ENCODE data around the gene LRP2BP. TPM values are rescaled to one million over a fixed set of nuclear protein-coding genes. Genes with fewer than 3 reads are reported as not detected.

Gene LRP2BP
- total and polyA plus RNA-seq, 9 donors, result 0.77 to 5.9 (median 3.0) TPM

- intact Hi-C loops (cut with DNase I), result no loop called here
- Histone ChIP-seq H3K4me1 (ENCODE audit: insufficient read depth) (no peaks in the 10 kb centered on the region), H3K27ac (no peak overlapping the region), H3K9me3 (no peaks in the 10 kb centered on the region), H3K4me3 (no peak overlapping the region), H3K27me3 (no peaks in the 10 kb centered on the region), H3K36me3 (no peaks in the 10 kb centered on the region)
- no peak for TF ChIP-seq EP300 (IDR thresholded peaks at IDR 0.05)
- no peak for TF ChIP-seq POLR2A (IDR thresholded peaks at IDR 0.05)
- TF ChIP-seq CTCF (IDR thresholded peaks at IDR 0.05), result no peak
- no peak for DNase-seq
- WGBS, 3 donors, result 90 to 91% (median 90%) methylated on average over 7 of the region's 7 CpGs
Measured at GRCh38 chr4:185352202-185352601, 43.5 kb downstream of the LRP2BP start.

- Histone ChIP-seq H3K27ac (no peak overlapping the region), H3K4me3 (no peak overlapping the region), H3K9me3 (no peaks in the 10 kb centered on the region), H3K36me3 (no peaks in the 10 kb centered on the region), H3K27me3 (no peaks in the 10 kb centered on the region), H3K4me1 (ENCODE audit: insufficient read depth) (no peaks in the 10 kb centered on the region)
- TF ChIP-seq EP300 (IDR thresholded peaks at IDR 0.05) (no peak), CTCF (IDR thresholded peaks at IDR 0.05) (no peak), POLR2A (IDR thresholded peaks at IDR 0.05) (no peak)
- WGBS, 3 donors, result 81 to 83% (median 82%) methylated on average over 13 of the region's 13 CpGs
- intact Hi-C loops (cut with DNase I), result no loop called here
- no peak for DNase-seq
Measured at GRCh38 chr4:185351691-185352090, 44.0 kb downstream of the LRP2BP start.

GRCh38 chr4:185346975-185347601 lies 48.6 kb downstream of the LRP2BP start:
- Histone ChIP-seq H3K36me3 (no peaks in the 10 kb centered on the region), H3K27me3 (no peaks in the 10 kb centered on the region), H3K27ac (no peak overlapping the region), H3K9me3 (no peaks in the 10 kb centered on the region), H3K4me3 (no peak overlapping the region), H3K4me1 (ENCODE audit: insufficient read depth) (peaks cover 6% of the 10 kb centered on the region)
- TF ChIP-seq POLR2A (IDR thresholded peaks at IDR 0.05) (no peak), CTCF (IDR thresholded peaks at IDR 0.05) (no peak), EP300 (IDR thresholded peaks at IDR 0.05) (no peak)
- no peak for DNase-seq
- WGBS, 3 donors, result 88 to 91% (median 88%) methylated on average over 14 of the region's 14 CpGs
- intact Hi-C loops (cut with DNase I), result no loop called here

GRCh38 chr4:185344743-185345538 lies 50.8 kb downstream of the LRP2BP start:
- TF ChIP-seq EP300 (IDR thresholded peaks at IDR 0.05) (no peak), CTCF (IDR thresholded peaks at IDR 0.05) (no peak), POLR2A (IDR thresholded peaks at IDR 0.05) (no peak)
- no peaks in the 10 kb centered on the region for H3K9me3 ChIP-seq
- H3K4me1 ChIP-seq (ENCODE audit: insufficient read depth), result peaks cover 6% of the 10 kb centered on the region
- no peak overlapping the region for H3K4me3 ChIP-seq
- no peaks in the 10 kb centered on the region for H3K36me3 ChIP-seq
- no peaks in the 10 kb centered on the region for H3K27me3 ChIP-seq
- intact Hi-C loops (cut with DNase I), result no loop called here
- no peak overlapping the region for H3K27ac ChIP-seq
- 41 to 51% (median 41%) methylated on average over 6 of the region's 6 CpGs for WGBS, 3 donors
- DNase-seq, result no peak
